Fibroblast of lung (primary cell): Measurements from ENCODE around the gene ZNF354C.

Experiments used
- CTCF ChIP-seq, 2 donors: IDR thresholded peaks in 1 of 2; conservative IDR thresholded peaks in 1 of 2; 1 replicate in 1 of 2; 2 replicates in 1 of 2; pipeline ENCODE4 v1.5.1; 2011 to 2012; ENCODE audit warnings: low read length in 2 of 2, control low read depth in 1 of 2, inconsistent platforms in 1 of 2, low read depth in 1 of 2, mild to moderate bottlenecking in 1 of 2
- EZH2 ChIP-seq: IDR thresholded peaks from 2 replicates; pipeline ENCODE4 v1.5.1; 2012; ENCODE audit warnings: low read length, control low read depth, mild to moderate bottlenecking; ENCODE audit errors: missing control alignments

DNA sequence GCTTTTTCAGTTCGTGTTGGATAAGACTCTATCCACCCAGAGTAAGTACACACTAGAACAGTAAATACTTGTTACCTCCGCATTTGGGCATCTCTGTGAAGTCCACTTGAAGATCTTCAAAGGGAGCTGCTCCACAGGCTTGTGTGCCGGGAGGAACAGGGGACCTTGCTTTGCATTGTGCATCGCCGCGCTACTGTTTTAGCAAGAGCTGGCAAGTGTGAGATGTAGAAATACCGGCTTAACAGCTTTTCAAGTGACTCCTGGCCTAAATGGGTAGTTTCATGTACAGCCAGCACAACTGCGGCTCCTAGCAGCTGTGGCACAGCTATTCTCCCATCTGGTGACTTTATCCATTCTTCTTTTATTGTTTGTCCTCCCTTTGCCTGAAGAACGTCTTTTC is 8.4 kb upstream of the ZNF354C start:
- no peak for TF ChIP-seq CTCF (conservative IDR thresholded peaks at IDR 0.05 in 1 of 2, IDR thresholded peaks at IDR 0.05 in 1 of 2; ENCODE audit: low read depth in 1 of 2, low read length in 2 of 2)
- TF ChIP-seq EZH2: no peak
